IgD-negative memory B cell (primary cell): ENCODE measurements around the gene MS4A12. TPM values are rescaled to one million over a fixed set of nuclear protein-coding genes. Genes with fewer than 3 reads are reported as not detected.
"Not testable (repeated sequence)": the region's sequence is repeated elsewhere in the genome, so short reads cannot be mapped to it uniquely, and the experiment has no call there.

Source experiments
- H3K27ac Mint-ChIP-seq, 3 donors: one replicate each; pipeline ENCODE4 v1.8.0; 2020 to 2022; ENCODE audit warnings: mild to moderate bottlenecking in 3 of 3, mixed read lengths in 3 of 3, moderate library complexity in 1 of 3
- H3K27me3 Mint-ChIP-seq: one replicate; pipeline ENCODE4 v1.8.0; 2021; ENCODE audit warnings: mixed read lengths
- H3K36me3 Mint-ChIP-seq: one replicate; pipeline ENCODE4 v1.8.0; 2020; ENCODE audit warnings: mild to moderate bottlenecking, mixed read lengths
- H3K4me1 Mint-ChIP-seq, 3 donors: one replicate each; pipeline ENCODE4 v1.8.0; 2020 to 2022; ENCODE audit warnings: mixed read lengths in 3 of 3, mild to moderate bottlenecking in 1 of 3
- H3K4me3 Mint-ChIP-seq, 4 donors: one replicate each; pipeline ENCODE4 v1.8.0; 2020 to 2022; ENCODE audit warnings: mild to moderate bottlenecking in 4 of 4, mixed read lengths in 4 of 4, moderate library complexity in 3 of 4
- H3K9me3 Mint-ChIP-seq, 3 donors: one replicate each; pipeline ENCODE4 v1.8.0; 2020 to 2021; ENCODE audit warnings: mixed read lengths in 3 of 3, mild to moderate bottlenecking in 1 of 3
- polyA plus RNA-seq: library from polyadenylated mRNA; unstranded; fragments of 300-500 nt; fragmentation: Illumina TruSeq; gene quantifications from one replicate; pipeline ENCODE4 v1.2.3, GENCODE V29; 2021

MS4A12 gene
- polyA plus RNA-seq, 1 donor from 2014 or later = not detected

DNA sequence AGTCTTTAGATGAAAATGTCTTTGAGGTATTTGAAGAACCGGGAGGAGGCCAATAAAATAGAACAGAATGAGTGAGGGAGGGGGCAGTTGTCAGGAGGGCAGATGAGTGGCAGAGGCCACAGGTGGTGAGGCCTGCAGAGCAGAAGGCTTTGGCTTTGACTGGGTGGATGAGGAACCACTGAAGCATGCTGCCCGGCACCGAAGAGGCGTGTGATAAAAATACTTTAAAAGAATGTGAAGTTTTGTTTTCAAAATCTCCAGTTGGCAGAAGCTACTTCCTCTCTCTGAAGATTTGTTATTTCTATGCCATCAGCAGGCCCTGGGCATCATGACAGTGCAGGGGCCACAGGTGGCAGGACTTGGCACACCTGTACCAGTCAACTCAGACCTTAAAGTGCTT is 6.3 kb downstream of the MS4A12 start:
- Mint-ChIP-seq H3K27ac (peak overlapping the region; percentile 26 to 94 (median 36)), H3K27me3 (no peaks in the 10 kb centered on the region)

GRCh38 chr11:60500276-60500910 is 7.8 kb downstream of the MS4A12 start:
- Mint-ChIP-seq H3K27ac (no peak overlapping the region), H3K4me1 (peaks cover 14 to 30% (median 26%) of the 10 kb centered on the region in 3 donors), H3K9me3 (no peaks in the 10 kb centered on the region), H3K27me3 (no peaks in the 10 kb centered on the region), H3K36me3 (no peaks in the 10 kb centered on the region), H3K4me3 (no peak overlapping the region)

More for the DNA sequence above, 6.3 kb downstream of the MS4A12 start:
- peaks cover 14 to 26% (median 23%) of the 10 kb centered on the region in 3 donors for H3K4me1 Mint-ChIP-seq
- no peaks in the 10 kb centered on the region for H3K36me3 Mint-ChIP-seq
- no peaks in the 10 kb centered on the region for H3K9me3 Mint-ChIP-seq
- H3K4me3 Mint-ChIP-seq = peak overlapping the region in 2 of 4 donors; percentile 31 to 33

- no peak overlapping the region for H3K4me3 Mint-ChIP-seq
- H3K36me3 Mint-ChIP-seq = no peaks in the 10 kb centered on the region
- H3K9me3 Mint-ChIP-seq = peaks cover 0 to 1% (median 0%) of the 10 kb centered on the region in 3 donors
- no peaks in the 10 kb centered on the region for H3K27me3 Mint-ChIP-seq
- H3K4me1 Mint-ChIP-seq = peaks cover 11 to 30% (median 26%) of the 10 kb centered on the region in 3 donors
- no peak overlapping the region for H3K27ac Mint-ChIP-seq
Observed at GRCh38 chr11:60502221-60502775, 9.7 kb downstream of the MS4A12 start.

DNA sequence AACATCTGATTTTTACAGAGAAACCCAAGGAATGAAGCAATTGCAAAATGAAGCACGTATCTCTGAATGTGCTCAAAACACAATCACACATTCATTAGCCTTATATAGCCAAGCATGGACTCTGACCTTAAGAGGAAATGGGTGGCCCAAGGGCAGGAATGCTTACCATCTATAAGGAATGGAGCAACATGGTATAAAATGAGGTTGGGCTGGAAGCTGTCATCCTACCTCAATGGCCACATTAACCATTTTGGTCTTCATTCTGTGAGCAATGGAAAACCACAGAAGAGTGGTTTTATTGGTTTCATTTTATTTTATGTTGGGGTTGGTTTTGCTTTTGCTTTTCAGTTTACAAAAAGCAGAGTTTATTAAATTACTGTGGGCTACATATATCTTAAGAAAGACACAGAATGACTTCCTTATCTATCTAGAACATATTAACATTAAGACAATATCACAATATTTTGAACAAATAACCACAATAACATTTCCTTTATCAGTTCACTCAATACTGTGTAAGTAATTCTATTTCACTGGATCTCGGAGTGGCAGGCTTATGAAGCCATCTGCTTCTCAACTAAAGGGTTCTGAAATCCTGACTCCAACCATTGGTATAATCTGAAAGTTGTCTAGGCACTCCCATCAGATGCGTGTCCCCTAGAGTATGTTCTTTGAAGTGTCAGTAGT is 11.8 kb downstream of the MS4A12 start:
- Mint-ChIP-seq H3K4me3 (no peak overlapping the region), H3K36me3 (no peaks in the 10 kb centered on the region), H3K27ac (no peak overlapping the region), H3K4me1 (peaks cover 0 to 12% (median 11%) of the 10 kb centered on the region in 3 donors), H3K27me3 (peaks cover 5% of the 10 kb centered on the region), H3K9me3 (peaks cover 0 to 1% (median 0%) of the 10 kb centered on the region in 3 donors)

DNA sequence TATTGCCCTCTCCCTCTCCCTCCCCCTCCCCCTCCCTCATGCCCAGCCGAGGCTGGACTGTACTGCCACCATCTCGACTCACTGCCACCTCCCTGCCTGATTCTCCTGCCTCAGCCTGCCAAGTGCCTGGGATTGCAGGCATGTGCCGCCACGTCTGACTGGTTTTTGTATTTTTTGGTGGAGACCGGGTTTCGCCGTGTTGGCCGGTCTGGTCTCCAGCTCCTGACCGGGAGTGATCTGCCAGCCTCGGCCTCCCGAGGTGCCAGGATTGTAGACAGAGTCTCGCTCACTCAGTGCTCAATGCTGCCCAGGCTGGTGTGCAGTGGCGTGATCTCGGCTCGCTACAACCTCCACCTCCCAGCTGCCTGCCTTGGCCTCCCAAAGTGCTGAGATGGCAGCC is 17.0 kb downstream of the MS4A12 start:
- not testable (repeated sequence) for H3K9me3 Mint-ChIP-seq, H3K36me3 Mint-ChIP-seq
- H3K4me1 Mint-ChIP-seq = peaks cover 0 to 15% (median 3%) of the 10 kb centered on the region in 3 donors

DNA sequence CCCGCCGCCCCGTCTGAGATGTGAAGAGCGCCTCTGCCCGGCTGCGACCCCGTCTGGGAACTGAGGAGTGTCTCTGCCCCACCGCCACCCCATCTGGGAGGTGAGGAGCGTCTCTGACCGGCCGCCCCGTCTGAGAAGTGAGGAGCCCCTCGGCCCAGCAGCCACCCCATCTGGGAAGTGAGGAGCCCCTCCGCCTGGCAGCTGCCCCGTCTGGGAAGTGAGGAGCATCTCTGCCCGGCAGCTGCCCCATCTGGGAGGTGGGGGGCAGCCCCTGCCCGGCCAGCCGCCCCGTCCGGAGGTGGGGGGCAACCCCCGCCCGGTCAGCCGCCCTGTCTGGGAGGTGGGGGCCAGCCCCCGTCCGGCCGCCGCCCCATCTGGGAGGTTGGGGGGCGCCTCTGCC is 17.6 kb downstream of the MS4A12 start:
- H3K9me3 Mint-ChIP-seq, H3K27ac Mint-ChIP-seq, H3K4me3 Mint-ChIP-seq, H3K27me3 Mint-ChIP-seq, H3K36me3 Mint-ChIP-seq: not testable (repeated sequence)
- peaks cover 0 to 12% (median 3%) of the 10 kb centered on the region in 3 donors for H3K4me1 Mint-ChIP-seq

More for the DNA sequence above, 17.0 kb downstream of the MS4A12 start:
- H3K27ac Mint-ChIP-seq, H3K4me3 Mint-ChIP-seq, H3K27me3 Mint-ChIP-seq: not testable (repeated sequence)

GRCh38 chr11:60511393-60511792 is 18.8 kb downstream of the MS4A12 start:
- peak overlapping the region in 1 of 4 donors; percentile 34 for H3K4me3 Mint-ChIP-seq
- H3K36me3 Mint-ChIP-seq = no peaks in the 10 kb centered on the region
- no peaks in the 10 kb centered on the region for H3K9me3 Mint-ChIP-seq
- peaks cover 7% of the 10 kb centered on the region for H3K27me3 Mint-ChIP-seq
- no peak overlapping the region for H3K27ac Mint-ChIP-seq
- peaks cover 0 to 12% (median 3%) of the 10 kb centered on the region in 3 donors for H3K4me1 Mint-ChIP-seq

GRCh38 chr11:60512651-60513225 is 20.2 kb downstream of the MS4A12 start:
- Mint-ChIP-seq H3K4me1 (peaks cover 0 to 12% (median 3%) of the 10 kb centered on the region in 3 donors), H3K4me3 (no peak overlapping the region), H3K36me3 (no peaks in the 10 kb centered on the region), H3K27ac (no peak overlapping the region), H3K27me3 (peaks cover 5% of the 10 kb centered on the region), H3K9me3 (no peaks in the 10 kb centered on the region)

DNA sequence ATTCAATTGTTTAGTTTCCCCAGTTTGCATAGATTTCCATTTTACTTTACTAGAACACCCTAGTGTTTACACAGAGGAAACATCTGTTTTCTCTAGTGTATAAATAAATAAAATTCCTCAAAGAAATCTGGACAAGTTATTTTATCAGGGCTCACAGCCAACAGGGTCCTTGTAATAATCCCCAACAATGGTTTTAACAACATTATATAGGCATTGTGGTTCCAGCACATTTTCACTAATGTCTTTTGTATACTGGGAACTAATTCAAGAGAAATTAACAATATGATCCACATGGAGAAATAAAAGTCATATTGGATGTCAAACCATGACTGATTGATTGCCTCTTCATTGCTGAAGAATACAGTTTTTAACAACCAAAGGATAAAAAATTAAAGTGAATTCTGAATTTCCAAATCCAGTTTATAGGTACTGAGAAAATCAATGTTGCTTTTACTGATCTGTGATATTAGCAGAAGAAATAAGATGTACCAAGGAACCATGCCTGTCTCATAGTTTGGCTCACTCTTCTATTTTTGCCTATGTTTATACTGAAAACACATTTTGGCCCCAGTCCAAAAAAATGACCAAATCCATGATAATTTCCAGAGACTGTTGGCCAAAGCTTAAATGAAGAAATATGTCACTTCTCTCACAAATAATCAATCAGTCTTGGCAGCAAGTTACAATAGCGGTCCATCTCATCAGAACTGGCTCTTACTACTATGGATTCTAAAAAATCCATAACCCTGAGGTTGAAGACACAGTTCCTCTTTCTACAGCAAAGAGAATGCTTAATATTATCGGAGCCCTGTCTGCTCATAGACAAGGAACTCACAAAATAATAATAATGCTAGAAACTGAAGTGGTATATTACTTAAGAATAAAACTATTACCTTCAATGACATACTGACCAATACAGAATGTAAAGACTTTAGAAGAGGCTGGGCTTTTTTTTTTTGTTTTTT is 21.2 kb downstream of the MS4A12 start:
- H3K9me3 Mint-ChIP-seq = no peaks in the 10 kb centered on the region

GRCh38 chr11:60515144-60515855 is 22.7 kb downstream of the MS4A12 start, which contains the start of gene MS4A13:
Gene MS4A13 (plus strand): TSS chr11:60515392. CDS start chr11:60518084, 2,692 bp downstream.
- peaks cover 0 to 1% (median 0%) of the 10 kb centered on the region in 3 donors for H3K9me3 Mint-ChIP-seq
- H3K36me3 Mint-ChIP-seq = peaks cover 2% of the 10 kb centered on the region
- H3K27ac Mint-ChIP-seq = no peak within 1 kb of the TSS
- peaks cover 0 to 12% (median 3%) of the 10 kb centered on the region in 3 donors for H3K4me1 Mint-ChIP-seq
- H3K27me3 Mint-ChIP-seq = peaks cover 3% of the 10 kb centered on the region
- no peak within 1 kb of the TSS for H3K4me3 Mint-ChIP-seq

More for the DNA sequence above, 21.2 kb downstream of the MS4A12 start:
- Mint-ChIP-seq H3K27me3 (peaks cover 3% of the 10 kb centered on the region), H3K4me3 (no peak overlapping the region), H3K36me3 (peaks cover under 1% of the 10 kb centered on the region), H3K27ac (no peak overlapping the region), H3K4me1 (peaks cover 0 to 12% (median 3%) of the 10 kb centered on the region in 3 donors)

- Mint-ChIP-seq H3K27ac (no peak overlapping the region), H3K9me3 (no peaks in the 10 kb centered on the region), H3K4me3 (no peak overlapping the region), H3K36me3 (no peaks in the 10 kb centered on the region), H3K4me1 (peaks cover 0 to 7% (median 4%) of the 10 kb centered on the region in 3 donors), H3K27me3 (no peaks in the 10 kb centered on the region)
Observed at GRCh38 chr11:60528465-60528864, 35.9 kb downstream of the MS4A12 start.

DNA sequence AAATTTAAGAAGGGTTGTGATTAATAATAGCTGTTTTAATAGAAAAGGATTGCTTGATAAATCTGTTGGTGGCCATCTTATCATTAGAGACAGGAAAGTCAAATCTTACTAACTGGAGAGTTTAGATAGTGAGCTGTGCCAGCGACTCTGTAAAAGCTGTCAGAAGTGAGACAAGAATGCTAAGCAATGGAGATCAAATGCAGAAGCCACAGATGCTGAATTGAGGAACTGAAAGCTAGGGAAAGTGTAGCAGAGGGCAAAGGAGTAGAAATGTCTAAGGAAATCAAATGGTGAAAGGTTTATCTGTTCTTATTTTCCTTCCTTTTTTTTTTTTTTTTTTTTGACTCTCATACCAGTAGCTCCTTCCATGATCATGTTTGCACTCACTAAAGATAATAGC is 36.4 kb downstream of the MS4A12 start:
- H3K4me3 Mint-ChIP-seq = no peak overlapping the region
- H3K27ac Mint-ChIP-seq = no peak overlapping the region
- H3K27me3 Mint-ChIP-seq = no peaks in the 10 kb centered on the region
- no peaks in the 10 kb centered on the region for H3K36me3 Mint-ChIP-seq
- H3K4me1 Mint-ChIP-seq = peaks cover 0 to 7% (median 4%) of the 10 kb centered on the region in 3 donors
- H3K9me3 Mint-ChIP-seq = no peaks in the 10 kb centered on the region

DNA sequence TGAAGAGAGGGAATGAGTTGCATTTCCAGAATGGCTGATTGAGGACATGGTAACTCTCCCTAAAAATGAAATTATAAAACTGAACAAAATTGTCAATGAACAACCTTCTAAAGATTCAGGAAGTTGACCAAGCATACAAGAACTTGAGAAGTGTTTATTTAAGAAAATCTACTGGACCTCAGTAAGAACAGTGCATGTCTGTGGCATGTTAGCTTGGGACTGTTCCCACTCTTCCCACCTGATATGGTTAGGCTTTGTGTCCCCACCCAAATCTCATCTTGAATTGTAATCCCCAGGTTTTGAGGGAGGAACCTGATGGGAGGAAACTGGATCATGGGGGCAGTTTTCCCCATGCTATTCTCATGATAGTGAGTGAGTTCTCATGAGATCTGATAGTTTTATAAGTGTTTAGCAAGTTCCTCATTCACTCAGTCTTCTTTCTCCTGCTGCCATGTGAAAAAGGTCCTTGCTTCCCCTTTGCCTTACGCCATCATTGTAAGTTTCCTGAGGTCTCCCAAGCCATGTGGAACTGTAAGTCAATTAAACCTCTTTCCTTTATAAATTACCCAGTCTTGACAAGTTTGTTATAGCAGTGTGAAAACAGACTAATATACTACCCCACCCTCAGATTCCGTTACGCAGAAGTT is 38.0 kb downstream of the MS4A12 start:
- Mint-ChIP-seq H3K36me3 (no peaks in the 10 kb centered on the region), H3K27me3 (no peaks in the 10 kb centered on the region), H3K27ac (no peak overlapping the region), H3K4me3 (no peak overlapping the region), H3K4me1 (peaks cover 0 to 7% (median 4%) of the 10 kb centered on the region in 3 donors), H3K9me3 (no peaks in the 10 kb centered on the region)
